ENCODE measurements around the gene PLPP2.

- TF ChIP-seq ZNF274 (IDR thresholded peaks at IDR 0.05; ENCODE audit: low read depth, low read length) (no peak), YY1 (IDR thresholded peaks at IDR 0.05; ENCODE audit: insufficient read depth, insufficient read length) (no peak)
Observed at GRCh38 chr19:307111-307531, 15.9 kb upstream of the PLPP2 start.

Measured in NT2/D1 (cell line).